ENCODE results near the gene THRB. TPM values are rescaled to one million over a fixed set of nuclear protein-coding genes. Genes with fewer than 3 reads are reported as not detected.
A peak's percentile ranks its signal among the peaks of the same experiment; 100 is the strongest.

Gene THRB
- total and polyA plus RNA-seq, 12 donors: 3.8 to 32.8 (median 26.0) TPM

DNA sequence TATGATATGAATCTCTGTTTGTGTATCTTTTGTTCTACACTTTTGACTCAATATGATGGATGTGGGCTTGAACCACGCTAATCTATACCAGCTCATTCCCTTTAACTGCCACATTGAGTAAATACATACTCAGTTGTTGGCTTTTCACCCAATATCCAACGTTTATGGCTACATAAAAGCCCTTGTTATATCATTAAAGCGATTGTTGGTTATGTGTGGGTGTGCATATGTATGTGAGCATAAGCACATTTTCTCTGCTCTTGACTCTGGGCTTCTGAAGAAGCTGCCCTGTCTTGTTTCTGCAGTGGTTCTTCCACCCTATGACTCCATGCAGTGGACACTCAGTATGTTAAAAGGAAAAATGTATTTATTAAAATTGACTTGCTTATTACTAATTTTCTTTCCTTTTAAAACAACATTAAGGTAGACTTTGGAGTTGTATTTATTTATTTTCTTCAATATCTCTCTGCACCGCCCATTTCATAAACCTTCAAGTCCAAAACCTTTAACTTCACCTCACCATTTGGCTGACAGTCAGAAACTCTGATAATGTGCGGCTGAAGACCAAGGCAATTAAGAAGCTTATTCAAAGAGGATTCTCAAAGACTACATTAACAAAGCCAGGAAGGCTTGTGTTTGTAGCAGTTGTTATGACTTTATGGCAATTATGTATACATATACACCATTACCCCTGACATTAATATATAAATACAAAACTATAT is 156.1 kb downstream of the THRB start:
- 73 to 75% methylated on average over 5 of the region's 5 CpGs for WGBS, 2 donors
- ATAC-seq: no peak
- H3K27ac ChIP-seq: no peak overlapping the region

DNA sequence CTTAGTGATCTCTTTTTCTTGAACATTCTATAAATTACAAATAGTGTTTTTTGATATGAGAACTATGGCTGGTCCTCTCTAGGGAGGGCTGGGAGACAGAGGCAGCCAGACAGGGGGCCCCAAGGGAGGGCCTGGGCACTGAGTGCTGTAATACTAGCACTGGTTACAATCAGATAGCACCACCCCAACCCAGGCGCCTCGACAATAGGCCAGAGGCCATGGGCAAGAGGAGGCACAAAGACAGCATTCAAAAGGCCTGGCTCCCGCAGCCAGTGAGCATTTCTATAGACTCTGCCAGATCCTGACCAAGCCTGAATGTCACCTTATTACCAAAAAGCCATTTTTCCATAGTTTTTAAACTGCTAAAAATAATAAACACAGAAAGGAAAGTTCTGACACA is 158.5 kb downstream of the THRB start:
- DNase-seq (no peak), ATAC-seq (peak in 1 of 8 donors; percentile 39)
- H3K27ac ChIP-seq: no peak overlapping the region
- WGBS, 2 donors: 64 to 77% methylated on average over 3 of the region's 3 CpGs
- peaks cover 0 to 3% (median 0%) of the 10 kb centered on the region in 9 donors for H3K36me3 ChIP-seq
- H3K9me3 ChIP-seq: no peaks in the 10 kb centered on the region
- H3K4me1 ChIP-seq: peaks cover 0 to 32% (median 19%) of the 10 kb centered on the region in 9 donors
- TF ChIP-seq, protein P1, sequence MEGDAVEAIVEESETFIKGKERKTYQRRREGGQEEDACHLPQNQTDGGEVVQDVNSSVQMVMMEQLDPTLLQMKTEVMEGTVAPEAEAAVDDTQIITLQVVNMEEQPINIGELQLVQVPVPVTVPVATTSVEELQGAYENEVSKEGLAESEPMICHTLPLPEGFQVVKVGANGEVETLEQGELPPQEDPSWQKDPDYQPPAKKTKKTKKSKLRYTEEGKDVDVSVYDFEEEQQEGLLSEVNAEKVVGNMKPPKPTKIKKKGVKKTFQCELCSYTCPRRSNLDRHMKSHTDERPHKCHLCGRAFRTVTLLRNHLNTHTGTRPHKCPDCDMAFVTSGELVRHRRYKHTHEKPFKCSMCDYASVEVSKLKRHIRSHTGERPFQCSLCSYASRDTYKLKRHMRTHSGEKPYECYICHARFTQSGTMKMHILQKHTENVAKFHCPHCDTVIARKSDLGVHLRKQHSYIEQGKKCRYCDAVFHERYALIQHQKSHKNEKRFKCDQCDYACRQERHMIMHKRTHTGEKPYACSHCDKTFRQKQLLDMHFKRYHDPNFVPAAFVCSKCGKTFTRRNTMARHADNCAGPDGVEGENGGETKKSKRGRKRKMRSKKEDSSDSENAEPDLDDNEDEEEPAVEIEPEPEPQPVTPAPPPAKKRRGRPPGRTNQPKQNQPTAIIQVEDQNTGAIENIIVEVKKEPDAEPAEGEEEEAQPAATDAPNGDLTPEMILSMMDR (IDR thresholded peaks at IDR 0.05): no peak
- H3K4me3 ChIP-seq: no peak overlapping the region
- no peaks in the 10 kb centered on the region for H3K27me3 ChIP-seq
- intact Hi-C loops (cut with DNase I): no loop called here

More for the DNA sequence above, 156.1 kb downstream of the THRB start:
- no peaks in the 10 kb centered on the region for H3K27me3 ChIP-seq
- intact Hi-C loops (cut with DNase I): no loop called here
- no peak for DNase-seq
- no peaks in the 10 kb centered on the region for H3K9me3 ChIP-seq
- no peak overlapping the region for H3K4me3 ChIP-seq
- H3K4me1 ChIP-seq: peaks cover 0 to 32% (median 19%) of the 10 kb centered on the region in 9 donors
- TF ChIP-seq, protein P1 (IDR thresholded peaks at IDR 0.05): no peak
- H3K36me3 ChIP-seq: no peaks in the 10 kb centered on the region

DNA sequence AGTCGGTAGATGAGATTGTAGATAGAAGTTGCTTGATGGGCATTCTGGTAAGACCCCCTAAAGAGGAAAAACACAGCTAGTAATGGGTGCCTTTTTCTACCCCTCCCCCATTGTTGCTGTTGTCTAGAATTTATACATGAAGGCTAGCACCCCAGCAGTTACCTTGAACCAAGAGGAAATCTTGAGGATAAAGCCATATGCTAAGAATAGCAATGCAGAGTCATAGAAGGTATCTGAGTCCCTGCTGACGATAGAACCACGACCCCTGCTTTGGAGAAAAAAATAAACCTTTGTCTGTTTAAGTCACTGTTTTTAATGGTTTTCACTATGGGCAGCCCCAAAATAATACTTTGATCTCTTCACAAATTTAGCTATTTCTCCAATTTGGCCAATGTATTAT is 162.6 kb downstream of the THRB start:
- intact Hi-C loops (cut with DNase I): no loop called here
- Histone ChIP-seq H3K9me3 (no peaks in the 10 kb centered on the region), H3K4me1 (peaks cover 0 to 5% (median 0%) of the 10 kb centered on the region in 9 donors), H3K27ac (no peak overlapping the region), H3K36me3 (peaks cover 0 to 3% (median 0%) of the 10 kb centered on the region in 9 donors), H3K4me3 (no peak overlapping the region), H3K27me3 (no peaks in the 10 kb centered on the region)
- DNase-seq: no peak
- TF ChIP-seq, protein P1 (IDR thresholded peaks at IDR 0.05): no peak
- WGBS, 2 donors: 78 to 80% methylated on average over 3 of the region's 3 CpGs
- ATAC-seq: no peak

DNA sequence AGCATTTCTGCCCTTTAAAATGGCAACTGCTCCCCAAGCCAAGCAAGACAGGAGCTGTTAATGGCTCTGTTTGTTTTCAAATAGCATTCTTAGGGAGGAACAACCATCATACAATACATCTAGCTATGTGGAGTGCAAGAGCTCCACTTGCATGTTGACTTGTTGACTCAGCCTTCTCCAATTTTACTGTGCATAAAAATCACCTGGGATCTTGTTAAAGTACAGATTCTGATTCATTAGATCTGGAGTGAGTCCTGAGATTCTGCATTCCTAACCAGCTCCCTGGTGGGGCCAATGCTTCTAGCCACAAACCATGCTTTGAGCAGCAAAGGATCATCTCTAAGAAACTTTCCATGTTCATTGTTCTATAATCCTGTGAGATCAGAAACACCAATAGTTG is 171.4 kb downstream of the THRB start:
- TF ChIP-seq, protein P1 (IDR thresholded peaks at IDR 0.05): no peak
- Histone ChIP-seq H3K9me3 (peaks cover 0 to 12% (median 0%) of the 10 kb centered on the region in 11 donors), H3K27me3 (no peaks in the 10 kb centered on the region), H3K27ac (no peak overlapping the region), H3K4me1 (no peaks in the 10 kb centered on the region), H3K4me3 (no peak overlapping the region), H3K36me3 (no peaks in the 10 kb centered on the region)
- DNase-seq (no peak), ATAC-seq (no peak)
- intact Hi-C loops (cut with DNase I): no loop called here
